C4-2B (cell line): ENCODE results near the gene C5AR1.

Source experiments
- CTCF ChIP-seq: fragments of 450-650 bp; conservative IDR thresholded peaks from 2 replicates; pipeline ENCODE4 v1.5.1; 2017; ENCODE audit warnings: mild to moderate bottlenecking
- ZFX ChIP-seq: fragments of 450-650 bp; IDR thresholded peaks from 2 replicates; pipeline ENCODE4 v1.6.1; 2017

- TF ChIP-seq CTCF (peak; percentile 90), ZFX (no peak)
These were observed 39.4 kb downstream of the C5AR1 start, which contains the start of gene DHX34 for GRCh38 chr19:47348819-47349795.
